Vagina (tissue), 2 donors: ENCODE measurements around the gene PLAAT5.

Experiments used
- POLR2A ChIP-seq, 2 donors: fragments of 450-650 bp; IDR thresholded peaks; one replicate each; pipeline ENCODE4 v1.6.1; 2017; ENCODE audit warnings: antibody characterized with exemption in 2 of 2, mild to moderate bottlenecking in 2 of 2, moderate library complexity in 2 of 2
- POLR2AphosphoS5 ChIP-seq, 2 donors: sonication (generic); formaldehyde crosslinking; IDR thresholded peaks; one replicate each; pipeline ENCODE4 v1.9.0; 2017; ENCODE audit warnings: antibody characterized with exemption in 2 of 2, mild to moderate bottlenecking in 2 of 2, low read depth in 1 of 2; ENCODE audit not compliant: insufficient read depth in 1 of 2
- TF ChIP-seq, protein P1 (sequence below), 3 experiments: fragments of 450-650 bp in 2 of 3; fragments of 200-600 bp in 1 of 3; sonication (generic) in 1 of 3; IDR thresholded peaks; one replicate each; pipeline ENCODE4 v1.5.1; 2017 to 2019; ENCODE audit warnings: antibody characterized with exemption in 3 of 3, mild to moderate bottlenecking in 2 of 3, moderate library complexity in 2 of 3

DNA sequence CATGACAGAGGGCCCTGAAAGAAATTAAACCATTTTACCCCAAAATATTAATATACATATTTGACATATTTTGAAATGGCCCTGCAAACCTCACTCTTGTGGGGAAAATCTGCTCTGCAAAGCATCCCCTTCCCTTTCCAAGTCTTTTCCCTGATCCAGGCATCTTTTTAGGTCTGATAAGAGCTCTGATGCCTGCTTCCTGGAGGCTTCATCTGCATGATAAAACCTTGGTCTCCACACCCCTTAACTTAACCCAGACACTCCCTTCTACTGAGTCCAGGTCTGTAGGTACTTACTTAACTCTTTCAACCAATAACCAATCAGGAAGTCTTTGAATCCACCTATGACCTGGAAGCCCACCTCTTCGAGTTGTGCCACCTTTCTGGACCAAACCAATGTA is 13.1 kb upstream of the PLAAT5 start:
- TF ChIP-seq, protein P1, sequence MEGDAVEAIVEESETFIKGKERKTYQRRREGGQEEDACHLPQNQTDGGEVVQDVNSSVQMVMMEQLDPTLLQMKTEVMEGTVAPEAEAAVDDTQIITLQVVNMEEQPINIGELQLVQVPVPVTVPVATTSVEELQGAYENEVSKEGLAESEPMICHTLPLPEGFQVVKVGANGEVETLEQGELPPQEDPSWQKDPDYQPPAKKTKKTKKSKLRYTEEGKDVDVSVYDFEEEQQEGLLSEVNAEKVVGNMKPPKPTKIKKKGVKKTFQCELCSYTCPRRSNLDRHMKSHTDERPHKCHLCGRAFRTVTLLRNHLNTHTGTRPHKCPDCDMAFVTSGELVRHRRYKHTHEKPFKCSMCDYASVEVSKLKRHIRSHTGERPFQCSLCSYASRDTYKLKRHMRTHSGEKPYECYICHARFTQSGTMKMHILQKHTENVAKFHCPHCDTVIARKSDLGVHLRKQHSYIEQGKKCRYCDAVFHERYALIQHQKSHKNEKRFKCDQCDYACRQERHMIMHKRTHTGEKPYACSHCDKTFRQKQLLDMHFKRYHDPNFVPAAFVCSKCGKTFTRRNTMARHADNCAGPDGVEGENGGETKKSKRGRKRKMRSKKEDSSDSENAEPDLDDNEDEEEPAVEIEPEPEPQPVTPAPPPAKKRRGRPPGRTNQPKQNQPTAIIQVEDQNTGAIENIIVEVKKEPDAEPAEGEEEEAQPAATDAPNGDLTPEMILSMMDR (IDR thresholded peaks at IDR 0.05) = no peak
- TF ChIP-seq POLR2A (IDR thresholded peaks at IDR 0.05) = no peak
- no peak for TF ChIP-seq POLR2AphosphoS5 (IDR thresholded peaks at IDR 0.05; ENCODE audit: insufficient read depth in 1 of 2, low read depth in 1 of 2)
